Right renal cortex interstitium (tissue), 3 donors: ENCODE results near the gene TRAF2. TPM values are rescaled to one million over a fixed set of nuclear protein-coding genes. Genes with fewer than 3 reads are reported as not detected.
A peak's percentile ranks its signal among the peaks of the same experiment; 100 is the strongest.

ENCODE experiments used
- DNase-seq, 3 donors: peaks; one replicate each; pipeline ENCODE4 v3.0.0-alpha.2; 2013; ENCODE audit warnings: low read depth in 3 of 3, low spot score in 2 of 3
- polyA plus RNA-seq, 3 donors: library from polyadenylated mRNA; unstranded; fragments of 120-200 nt; gene quantifications; one replicate each; pipeline ENCODE4 v1.2.1, GENCODE V29; 2013; ENCODE audit not compliant: insufficient read length in 3 of 3

The TRAF2 gene
- polyA plus RNA-seq, 3 donors: 10.1 to 14.0 (median 10.1) TPM

GRCh38 chr9:136931611-136932130, 45.4 kb downstream of the TRAF2 start:
- no peak for DNase-seq

GRCh38 chr9:136934277-136934676, 48.0 kb downstream of the TRAF2 start:
- DNase-seq: no peak

GRCh38 chr9:136935651-136936050, 49.3 kb downstream of the TRAF2 start:
- DNase-seq: no peak

- no peak for DNase-seq
Measured at GRCh38 chr9:136936645-136937170, 50.4 kb downstream of the TRAF2 start.

GRCh38 chr9:136937186-136938001, 51.1 kb downstream of the TRAF2 start:
- DNase-seq: no peak

- DNase-seq: no peak
Measured at GRCh38 chr9:136939431-136939995, 53.2 kb downstream of the TRAF2 start.

GRCh38 chr9:136939996-136940525, 53.7 kb downstream of the TRAF2 start:
- DNase-seq: no peak

GRCh38 chr9:136940526-136941230, 54.4 kb downstream of the TRAF2 start:
- no peak for DNase-seq

- no peak for DNase-seq
Measured at GRCh38 chr9:136941231-136942111, 55.2 kb downstream of the TRAF2 start.

- no peak for DNase-seq
Measured at GRCh38 chr9:136942112-136942880, 56.0 kb downstream of the TRAF2 start.

GRCh38 chr9:136942881-136943230, 56.5 kb downstream of the TRAF2 start:
- no peak for DNase-seq

- no peak for DNase-seq
Measured at GRCh38 chr9:136943291-136944211, 57.2 kb downstream of the TRAF2 start.

GRCh38 chr9:136944212-136944518, 57.8 kb downstream of the TRAF2 start:
- DNase-seq: no peak

- DNase-seq: peak; percentile 81 to 88 (median 87)
Measured at GRCh38 chr9:136944519-136945332, 58.4 kb downstream of the TRAF2 start, which contains the start of the genes C8G and FBXW5. Gene C8G (plus strand): TSS chr9:136945243. CDS start chr9:136945321, 78 bp downstream. Gene FBXW5 (minus strand): TSS chr9:136944738. CDS start chr9:136944083, 655 bp downstream.

- DNase-seq: no peak
Measured at GRCh38 chr9:136945333-136946227, 59.3 kb downstream of the TRAF2 start.
